Measurements from ENCODE around the gene RARA.
A peak's percentile ranks its signal among the peaks of the same experiment; 100 is the strongest.

DNA sequence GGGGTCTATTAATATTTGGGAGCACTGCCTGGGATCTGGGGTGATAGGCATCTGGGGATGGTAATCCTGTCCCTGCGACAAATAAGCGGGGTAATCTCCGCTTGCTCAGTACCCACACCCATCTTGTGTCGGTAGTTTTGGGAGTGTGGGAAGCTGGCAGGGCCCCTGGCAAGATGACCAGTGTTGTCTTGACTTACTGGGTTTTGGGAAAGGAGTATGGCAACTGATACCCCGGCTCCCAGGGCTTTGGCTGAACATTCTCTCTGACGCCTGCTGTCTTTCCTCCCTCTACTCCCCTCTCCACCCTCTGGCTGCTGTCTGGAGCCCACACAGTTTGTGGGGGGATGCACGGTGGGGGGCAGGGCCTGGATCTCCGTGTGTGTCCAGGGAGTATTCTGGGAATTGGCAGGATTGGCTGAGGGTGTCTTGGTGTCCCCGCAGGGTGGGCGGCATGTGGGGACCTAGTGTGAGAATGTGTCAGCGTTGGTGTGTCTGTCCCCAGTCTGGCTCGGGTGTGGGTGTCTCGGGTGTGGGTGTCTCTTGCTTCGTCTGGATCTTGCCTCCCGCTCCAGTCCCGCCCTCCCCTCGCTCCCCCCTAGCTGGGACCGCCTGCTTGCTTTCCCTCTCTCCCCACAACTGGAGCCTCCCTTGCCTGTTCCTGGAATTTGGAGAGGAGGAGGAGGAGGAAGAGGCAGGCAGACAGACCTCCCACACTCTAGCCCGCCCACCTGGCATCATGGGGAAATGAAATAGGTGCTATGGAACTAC lies 12.0 kb downstream of the RARA start:
- peak; percentile 58 for TF ChIP-seq POLR2AphosphoS5 (IDR thresholded peaks at IDR 0.05)
- TF ChIP-seq EP300 (IDR thresholded peaks at IDR 0.05): no peak
- TF ChIP-seq POLR2A (IDR thresholded peaks at IDR 0.05): peak in 1 of 2 donors; percentile 15
- TF ChIP-seq CTCF (IDR thresholded peaks at IDR 0.05): no peak

Measured in gastroesophageal sphincter (tissue), 3 donors.